Stimulated activated CD4-positive, alpha-beta T cell treated with anti-CD3 and anti-CD28 coated beads, TNF-alpha, amount 100 ng/mL, for 4 hours (primary cell): ENCODE data around the gene HAUS5.

Experiments used
- DNase-seq, 3 experiments: peaks; one replicate each; pipeline ENCODE4 v3.0.0-alpha.2; 2020; ENCODE audit warnings: low read depth in 3 of 3

Gene HAUS5

DNA sequence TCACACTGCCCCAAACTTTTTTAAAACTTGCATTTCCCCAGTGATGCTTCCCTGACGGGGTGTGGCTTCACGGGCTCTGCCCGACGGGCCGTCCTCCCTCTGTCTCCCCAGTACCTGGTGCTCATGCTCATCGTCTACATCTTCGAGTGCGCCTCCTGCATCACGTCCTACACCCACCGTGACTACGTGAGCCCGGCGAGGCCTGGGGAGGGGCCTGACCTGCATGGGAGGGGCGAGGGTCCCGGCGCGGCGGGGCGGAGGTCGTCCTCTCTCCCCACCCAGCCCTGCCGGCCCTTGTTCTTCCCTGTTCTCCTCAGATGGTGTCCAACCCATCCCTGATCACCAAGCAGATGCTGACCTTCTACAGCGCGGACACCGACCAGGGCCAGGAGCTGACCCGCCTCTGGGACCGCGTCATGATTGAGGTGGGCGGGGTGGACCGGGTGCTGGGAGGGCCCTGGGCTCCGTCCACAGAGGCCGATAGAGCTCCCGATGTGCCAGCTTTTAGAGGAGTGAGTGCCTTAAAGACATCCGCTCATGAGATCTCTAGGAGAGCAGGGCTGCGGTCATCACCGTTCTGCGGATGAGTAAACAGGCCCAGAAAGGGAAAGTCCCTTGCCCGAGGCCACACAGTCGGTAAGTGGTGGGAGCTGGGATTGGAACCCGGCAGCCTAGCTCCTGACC, 60.7 kb downstream of the HAUS5 start:
- peak in 1 of 3 experiments; percentile 4 for DNase-seq
